Stimulated activated CD4-positive, alpha-beta T cell treated with anti-CD3 and anti-CD28 coated beads, Interleukin-4, amount 100 ng/mL, for 24 hours (primary cell): ENCODE results near the gene SORBS2.

Experiments
- DNase-seq: peaks from one replicate; pipeline ENCODE4 v3.0.0-alpha.2; 2020

The SORBS2 gene

GRCh38 chr4:185834778-185835177 is 22.8 kb upstream of the SORBS2 start:
- DNase-seq, result no peak

DNA sequence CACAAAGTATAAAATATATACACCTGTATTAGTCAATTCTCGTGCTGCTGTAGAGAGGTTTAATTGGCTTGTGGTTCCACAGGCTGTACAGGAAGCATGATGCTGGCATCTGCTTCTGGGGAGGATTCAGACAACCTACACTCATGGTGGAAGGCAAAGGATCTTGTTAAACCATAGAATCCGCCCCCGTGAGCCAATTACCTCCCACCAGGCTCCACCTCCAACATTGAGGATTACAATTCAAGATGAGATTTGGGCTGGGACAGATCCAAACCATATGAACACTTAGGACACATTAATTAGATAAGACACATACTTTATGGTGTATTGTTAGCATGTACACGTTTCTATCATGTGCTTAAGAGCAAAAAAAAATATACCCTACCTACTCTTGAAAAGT is 22.1 kb upstream of the SORBS2 start:
- DNase-seq, result no peak

DNA sequence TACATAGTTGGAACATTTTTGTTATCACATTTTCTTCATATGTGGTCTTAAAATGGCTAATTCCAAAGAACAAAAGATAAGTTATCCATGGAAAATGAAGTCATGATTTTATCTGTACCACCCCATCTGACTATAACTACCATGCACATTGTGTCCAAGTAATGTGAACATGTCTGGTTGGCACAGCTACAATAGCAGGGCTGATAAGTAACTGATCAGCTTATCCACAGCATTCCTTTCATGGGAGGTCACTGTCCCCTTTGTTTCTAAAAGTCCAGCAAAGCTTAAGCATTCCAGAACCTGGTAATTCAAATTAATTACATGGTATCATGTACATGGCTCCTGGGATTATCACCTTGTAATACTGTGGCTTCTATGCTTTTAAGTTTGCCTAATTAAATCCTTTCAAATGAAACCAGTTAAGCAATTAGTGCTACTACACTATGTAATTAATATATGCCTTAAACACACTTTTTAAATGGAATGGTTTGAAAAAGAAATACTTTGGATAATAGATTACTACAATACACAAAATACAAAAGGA is 21.1 kb upstream of the SORBS2 start:
- no peak for DNase-seq

DNA sequence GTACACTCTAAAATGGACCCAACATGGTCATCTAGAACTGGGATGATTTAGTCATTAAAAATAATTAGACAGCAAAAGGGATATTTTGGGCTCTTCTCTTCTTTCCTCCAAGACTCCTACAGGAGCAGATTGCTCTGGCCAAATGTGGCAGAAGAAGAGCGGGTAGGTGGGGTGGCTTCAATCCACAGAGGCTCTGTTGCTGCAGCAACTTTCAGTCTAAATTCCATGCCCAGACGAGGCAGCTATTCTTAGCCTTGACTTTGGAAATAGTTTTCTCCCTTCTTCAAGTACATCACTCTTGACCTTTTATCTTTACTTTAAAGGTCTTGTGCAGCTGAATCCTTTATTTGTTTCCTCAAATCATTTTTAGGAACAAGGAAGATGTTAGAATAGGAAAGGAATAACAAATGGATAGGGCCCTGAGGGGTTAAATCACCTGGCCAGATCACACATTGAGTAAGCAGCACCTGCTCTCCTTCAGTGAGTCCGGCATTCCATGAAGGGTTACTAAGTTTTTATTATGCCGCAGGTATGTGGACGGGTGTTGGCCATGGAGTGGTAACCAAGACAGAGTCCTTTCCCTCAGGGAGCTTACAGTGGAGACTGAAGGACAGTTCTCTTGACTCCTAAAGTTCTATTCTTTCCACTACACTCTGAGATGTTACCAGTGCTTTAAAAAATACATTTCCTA is 19.3 kb upstream of the SORBS2 start:
- DNase-seq, result no peak

GRCh38 chr4:185830263-185830994 is 18.4 kb upstream of the SORBS2 start:
- DNase-seq, result no peak

DNA sequence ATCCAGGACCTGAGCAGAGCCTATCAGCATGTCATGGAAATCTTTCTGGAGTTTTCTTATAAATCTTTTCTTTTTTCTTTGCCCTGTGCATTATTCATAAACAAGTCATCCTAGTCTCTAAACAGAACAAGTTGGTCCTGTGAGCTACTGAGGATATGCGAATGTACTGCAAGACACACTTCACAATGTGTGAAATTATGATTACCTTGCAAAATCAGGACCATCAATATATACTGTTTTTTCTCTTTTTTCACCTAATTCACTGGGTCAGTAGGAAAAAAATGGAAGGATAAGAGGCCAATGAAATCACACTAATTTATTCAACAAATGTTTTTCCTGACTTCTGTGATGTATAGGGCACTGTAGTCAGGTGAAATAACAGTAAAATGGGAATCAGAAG is 14.4 kb upstream of the SORBS2 start:
- DNase-seq, result no peak

DNA sequence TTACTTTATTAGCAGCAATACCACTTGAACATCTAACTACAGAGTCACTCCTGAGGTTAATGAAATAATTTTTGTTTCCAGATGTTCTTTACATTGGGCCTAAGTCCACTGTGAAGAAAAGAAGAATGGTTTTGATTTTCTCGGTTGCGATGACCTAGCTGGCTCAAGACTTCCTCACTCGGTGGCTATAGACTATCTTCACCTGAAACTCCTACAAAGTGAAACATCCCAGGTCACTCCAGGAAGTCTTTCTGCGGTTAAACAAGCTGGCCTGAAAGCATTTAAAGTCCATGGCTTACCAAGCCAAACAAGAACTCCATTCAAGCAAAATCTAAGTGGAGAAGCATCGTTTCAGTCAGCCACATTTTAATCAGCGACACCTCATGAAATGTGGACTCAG is 13.7 kb upstream of the SORBS2 start:
- no peak for DNase-seq

- DNase-seq, result no peak
These were observed 10.8 kb upstream of the SORBS2 start for GRCh38 chr4:185822791-185823190.

GRCh38 chr4:185821029-185821419 is 9.0 kb upstream of the SORBS2 start:
- no peak for DNase-seq

DNA sequence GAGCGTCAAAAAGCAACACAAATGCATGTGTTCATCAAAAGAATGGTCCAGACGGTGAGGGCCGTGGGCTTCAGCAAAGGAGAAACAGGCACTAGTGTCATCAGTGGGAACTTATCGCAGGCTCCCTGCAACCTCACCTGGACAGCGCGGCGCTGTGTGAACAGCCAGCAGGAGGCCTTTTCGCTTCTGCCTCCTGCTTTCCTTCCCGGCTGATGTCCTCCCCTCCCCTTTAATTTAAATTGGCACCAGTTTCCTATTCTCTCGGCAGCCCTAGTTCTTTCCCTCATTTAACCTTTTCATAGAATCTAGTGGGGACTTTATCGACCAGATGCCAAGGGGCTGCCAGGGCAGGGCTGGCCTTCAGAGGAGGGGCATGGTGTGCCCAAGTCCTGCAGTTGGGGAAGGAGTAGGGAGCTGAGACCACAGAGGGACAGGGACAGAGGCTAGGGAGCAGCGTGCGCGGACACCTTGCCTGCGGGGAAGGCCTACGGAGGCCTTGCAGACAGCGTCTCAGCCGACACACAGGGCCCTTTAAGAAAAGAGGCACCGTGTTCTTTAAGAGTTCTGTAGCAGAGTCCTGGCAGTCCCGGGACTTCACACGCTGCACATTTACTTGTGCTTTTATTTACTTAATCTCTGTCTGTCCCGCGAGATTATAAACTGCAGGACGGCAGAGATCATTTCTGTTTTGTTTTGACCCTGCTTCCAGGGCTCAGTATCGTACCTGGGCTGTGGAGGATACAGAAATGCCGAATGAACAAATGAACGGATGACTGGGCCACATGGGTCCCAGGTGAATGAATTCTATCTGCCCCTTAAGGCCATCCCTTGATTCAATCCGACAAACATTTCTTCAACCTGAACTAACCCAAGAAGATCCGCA is 8.4 kb upstream of the SORBS2 start:
- no peak for DNase-seq

DNA sequence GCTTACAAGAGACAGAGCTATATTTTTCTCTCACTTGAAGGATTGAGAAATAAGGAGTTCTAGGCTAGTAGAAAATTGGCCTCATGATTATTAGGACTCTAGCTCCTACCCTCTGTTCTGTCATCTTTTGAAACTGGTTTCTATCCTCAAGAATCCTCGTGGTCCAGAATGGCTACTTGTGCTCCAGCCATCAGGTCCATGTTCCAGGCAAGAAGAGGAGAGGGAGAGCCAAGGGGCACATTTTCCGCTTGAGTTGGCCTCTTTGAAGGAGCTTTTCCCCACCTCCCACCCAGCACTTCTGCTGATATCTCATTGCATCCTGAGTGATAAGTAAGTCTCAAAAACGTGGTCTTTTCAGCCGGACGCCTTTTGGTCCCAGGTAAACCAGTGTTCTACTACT is 7.2 kb upstream of the SORBS2 start:
- DNase-seq, result no peak

- no peak for DNase-seq
These were observed 5.4 kb upstream of the SORBS2 start for GRCh38 chr4:185817403-185817818.

GRCh38 chr4:185813133-185813532 is 1.1 kb upstream of the SORBS2 start:
- no peak for DNase-seq

GRCh38 chr4:185810746-185811508 is 1.1 kb downstream of the SORBS2 start:
- DNase-seq, result no peak

DNA sequence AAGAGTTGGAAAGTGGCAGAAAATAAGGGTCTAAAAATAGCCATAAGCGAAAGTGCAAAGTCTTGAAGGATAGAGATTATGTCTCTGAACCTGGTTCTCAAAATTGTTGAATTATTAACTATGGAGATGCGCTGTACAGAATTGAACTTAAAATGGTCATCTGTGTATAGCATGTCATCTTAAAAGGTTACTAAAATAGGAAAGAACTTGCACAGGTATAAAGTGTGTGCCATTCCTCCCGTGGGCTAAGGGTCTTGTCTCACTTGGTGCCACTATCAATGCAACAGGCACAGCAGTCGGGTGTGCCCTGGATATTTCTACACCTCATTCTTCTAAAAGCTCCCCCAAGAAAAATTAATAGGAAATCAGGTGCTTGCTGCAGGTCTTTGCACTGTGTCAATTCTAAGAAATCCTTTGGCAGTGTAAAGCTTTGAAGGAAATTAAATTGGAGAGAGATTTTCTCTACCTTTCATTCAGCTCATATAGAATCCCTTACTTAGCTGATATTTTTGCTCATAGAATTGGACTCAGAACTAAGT is 2.4 kb downstream of the SORBS2 start:
- DNase-seq, result no peak

- no peak for DNase-seq
These were observed 2.9 kb downstream of the SORBS2 start for GRCh38 chr4:185809121-185809520.

- no peak for DNase-seq
These were observed 6.0 kb downstream of the SORBS2 start for GRCh38 chr4:185805979-185806378.

DNA sequence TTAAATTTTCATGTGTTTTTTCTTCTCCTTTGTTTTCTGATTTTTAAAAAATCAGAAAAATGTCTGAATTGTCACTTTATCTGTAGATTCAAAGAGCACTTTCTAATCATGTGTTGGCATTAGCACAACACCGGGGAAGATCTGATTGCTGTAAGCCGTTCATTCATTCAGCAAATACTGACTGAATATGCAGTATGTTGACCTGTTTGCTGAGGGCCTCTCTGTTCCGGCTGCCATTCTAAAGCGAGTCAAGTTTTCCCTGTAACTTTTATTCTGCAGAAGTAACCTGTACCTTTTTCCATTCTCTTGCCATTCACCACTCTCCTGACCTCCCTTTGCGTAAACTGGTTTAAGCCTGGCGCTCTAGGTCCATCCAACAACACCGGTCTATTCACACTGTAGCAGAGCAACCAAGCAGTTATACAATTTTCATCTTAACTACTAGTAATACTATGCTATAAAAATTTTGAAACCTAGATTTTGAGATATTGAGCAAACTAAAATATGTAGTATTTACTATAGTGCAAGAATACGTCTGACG is 6.7 kb downstream of the SORBS2 start:
- no peak for DNase-seq

DNA sequence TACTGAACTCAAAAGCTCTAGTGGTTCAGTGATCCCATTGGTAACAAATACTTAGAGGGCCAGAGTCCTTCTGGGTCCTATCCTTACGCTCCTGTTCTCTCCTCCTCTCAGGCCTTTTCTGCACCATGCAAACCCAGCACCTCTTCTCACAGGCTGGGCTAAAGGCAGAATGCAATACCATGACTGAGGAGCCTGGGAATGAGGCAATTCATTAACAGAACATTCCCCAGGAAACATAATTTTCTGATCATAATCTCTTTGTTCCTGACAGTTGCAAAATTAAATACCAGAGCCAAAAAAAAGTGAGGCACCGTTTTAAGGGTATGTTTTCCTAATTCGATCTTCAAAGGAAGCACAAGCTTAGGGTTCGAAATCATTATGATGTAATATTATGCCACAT is 9.0 kb downstream of the SORBS2 start:
- DNase-seq, result no peak

GRCh38 chr4:185801471-185801870 is 10.5 kb downstream of the SORBS2 start:
- DNase-seq, result no peak

DNA sequence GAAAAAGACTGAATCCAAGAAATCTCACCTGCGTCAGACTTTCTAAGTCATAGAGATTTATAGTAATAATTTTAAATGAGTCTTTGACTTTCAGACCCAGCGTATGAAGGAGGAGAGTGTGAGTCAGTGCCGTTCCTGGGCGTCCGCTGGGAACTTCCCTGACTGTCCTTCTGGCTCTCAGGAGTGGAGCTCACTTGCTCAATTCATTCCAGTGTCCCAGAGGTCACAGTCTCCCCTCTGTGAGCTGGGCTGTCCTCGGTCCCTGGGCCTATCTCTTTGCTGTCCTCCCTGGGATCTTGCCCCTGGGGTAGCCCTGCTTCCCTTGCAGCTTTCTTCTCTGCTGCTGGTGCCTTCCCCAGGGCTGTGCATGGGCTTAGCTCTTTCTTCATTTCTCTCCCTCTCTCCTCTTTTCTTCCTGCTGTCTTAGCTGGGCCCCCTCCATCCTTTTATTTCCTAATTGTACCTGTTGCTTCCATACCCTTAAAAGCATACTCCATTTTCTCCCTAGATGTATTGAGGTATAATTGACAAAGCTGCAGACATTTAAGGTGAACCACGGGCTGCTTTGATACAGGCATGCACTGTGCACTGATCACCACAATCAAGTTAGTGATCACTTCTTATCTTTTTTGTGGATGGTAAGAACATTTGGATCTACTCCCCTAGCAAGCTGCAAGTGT is 11.6 kb downstream of the SORBS2 start:
- DNase-seq, result no peak
